Activated B cell treated with CpG ODN at 0.5 μM for 24 hours (primary cell): ENCODE results near the gene PRDM16. TPM values are rescaled to one million over a fixed set of nuclear protein-coding genes. Genes with fewer than 3 reads are reported as not detected.

Experiments
- ATAC-seq: fragments of 200-7000 bp; cut with Tn5 transposase; one replicate; pipeline ENCODE4 v1.10.0; 2021; ENCODE audit warnings: low read depth, mild to moderate bottlenecking, moderate library complexity
- CTCF ChIA-PET: fragments of 350-600 bp; sonication (Branson Sonifier 250); formaldehyde crosslinking; loops from one replicate; lab custom pipeline; 2021; ENCODE audit warnings: antibody characterized with exemption; lab: Charles Lee
- POLR2A ChIA-PET: fragments of 350-600 bp; sonication (Branson Sonifier 250); formaldehyde crosslinking; loops from one replicate; lab custom pipeline; 2021; ENCODE audit warnings: antibody characterized with exemption; lab: Charles Lee
- DNase-seq: peaks from one replicate; pipeline ENCODE4 v3.0.0; 2022
- H3K27ac Mint-ChIP-seq: one replicate; pipeline ENCODE4 v1.8.0; 2020; ENCODE audit warnings: mixed read lengths
- H3K27me3 Mint-ChIP-seq: one replicate; pipeline ENCODE4 v1.8.0; 2021; ENCODE audit warnings: mixed read lengths
- H3K36me3 Mint-ChIP-seq: one replicate; pipeline ENCODE4 v1.8.0; 2021; ENCODE audit warnings: low read depth, mixed read lengths
- H3K4me1 Mint-ChIP-seq: one replicate; pipeline ENCODE4 v1.8.0; 2021; ENCODE audit warnings: mixed read lengths
- H3K4me3 Mint-ChIP-seq: one replicate; pipeline ENCODE4 v1.8.0; 2020; ENCODE audit warnings: mild to moderate bottlenecking, mixed read lengths
- H3K9me3 Mint-ChIP-seq: one replicate; pipeline ENCODE4 v1.8.0; 2020; ENCODE audit warnings: mixed read lengths
- intact Hi-C: fragments of 100-400 bp; cut with micrococcal nuclease; formaldehyde crosslinking; loops from one replicate; pipeline ENCODE4 v1.15.1; 2024
- total RNA-seq: library from RNA; stranded (reverse); gene quantifications from 2 replicates; pipeline ENCODE4 v1.2.3, GENCODE V29; 2022
- TF ChIP-seq, protein P1 (sequence below): fragments of 200-600 bp; IDR thresholded peaks from one replicate; pipeline ENCODE4 v1.8.0; 2022; ENCODE audit warnings: antibody characterized with exemption, mild to moderate bottlenecking

The PRDM16 gene
- total RNA-seq, 1 donor from 2014 or later = not detected

DNA sequence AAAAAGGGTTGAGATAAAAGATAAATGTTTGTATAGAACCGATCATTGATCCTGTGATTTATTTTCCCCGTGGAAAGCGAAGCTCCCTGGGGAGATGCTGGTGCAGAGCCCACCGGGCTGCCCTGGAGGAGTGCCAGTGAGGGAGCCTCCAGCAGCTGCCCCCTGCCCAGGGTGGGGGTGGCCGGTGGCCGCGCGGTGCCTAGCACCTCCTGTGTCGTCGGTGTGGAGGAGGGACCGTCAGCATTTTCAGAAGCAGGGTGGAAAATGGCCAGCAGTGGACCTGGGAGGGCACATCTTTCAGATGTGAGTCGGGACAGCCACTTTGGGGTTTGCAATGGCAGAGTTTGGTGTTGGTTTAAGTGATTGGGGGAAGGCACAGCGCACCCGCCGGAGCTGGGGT, 164.0 kb downstream of the PRDM16 start:
- ChIA-PET POLR2A (no interaction called here), CTCF (no interaction called here)
- Mint-ChIP-seq H3K4me3 (no peak overlapping the region), H3K4me1 (no peaks in the 10 kb centered on the region), H3K27me3 (no peaks in the 10 kb centered on the region), H3K9me3 (no peaks in the 10 kb centered on the region), H3K27ac (no peak overlapping the region), H3K36me3 (no peaks in the 10 kb centered on the region)
- ATAC-seq (no peak), DNase-seq (no peak)
- intact Hi-C loops = no loop called here
- TF ChIP-seq, protein P1, sequence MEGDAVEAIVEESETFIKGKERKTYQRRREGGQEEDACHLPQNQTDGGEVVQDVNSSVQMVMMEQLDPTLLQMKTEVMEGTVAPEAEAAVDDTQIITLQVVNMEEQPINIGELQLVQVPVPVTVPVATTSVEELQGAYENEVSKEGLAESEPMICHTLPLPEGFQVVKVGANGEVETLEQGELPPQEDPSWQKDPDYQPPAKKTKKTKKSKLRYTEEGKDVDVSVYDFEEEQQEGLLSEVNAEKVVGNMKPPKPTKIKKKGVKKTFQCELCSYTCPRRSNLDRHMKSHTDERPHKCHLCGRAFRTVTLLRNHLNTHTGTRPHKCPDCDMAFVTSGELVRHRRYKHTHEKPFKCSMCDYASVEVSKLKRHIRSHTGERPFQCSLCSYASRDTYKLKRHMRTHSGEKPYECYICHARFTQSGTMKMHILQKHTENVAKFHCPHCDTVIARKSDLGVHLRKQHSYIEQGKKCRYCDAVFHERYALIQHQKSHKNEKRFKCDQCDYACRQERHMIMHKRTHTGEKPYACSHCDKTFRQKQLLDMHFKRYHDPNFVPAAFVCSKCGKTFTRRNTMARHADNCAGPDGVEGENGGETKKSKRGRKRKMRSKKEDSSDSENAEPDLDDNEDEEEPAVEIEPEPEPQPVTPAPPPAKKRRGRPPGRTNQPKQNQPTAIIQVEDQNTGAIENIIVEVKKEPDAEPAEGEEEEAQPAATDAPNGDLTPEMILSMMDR = no peak

DNA sequence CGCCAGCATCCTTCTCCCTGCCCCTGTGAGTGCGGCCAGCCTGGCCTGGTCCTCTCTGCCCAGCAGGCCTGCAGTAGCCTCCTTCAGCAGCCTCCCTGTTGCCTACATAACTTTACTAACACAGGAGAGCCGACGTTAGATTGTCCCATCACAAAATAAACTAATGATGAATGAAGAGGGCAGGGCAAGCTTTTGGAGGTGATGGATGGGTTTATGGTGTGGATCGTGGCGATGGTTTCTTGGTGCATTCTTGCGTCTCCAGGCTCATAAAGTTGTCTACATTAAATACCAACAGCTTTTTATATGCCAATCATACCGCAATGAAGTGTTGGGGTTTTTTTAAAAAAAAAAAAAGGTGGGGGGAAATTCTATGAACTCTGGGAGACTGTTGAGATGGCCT, 164.5 kb downstream of the PRDM16 start:
- H3K36me3 Mint-ChIP-seq = no peaks in the 10 kb centered on the region
- ChIA-PET CTCF (no interaction called here), POLR2A (no interaction called here)
- TF ChIP-seq, protein P1 = no peak
- H3K9me3 Mint-ChIP-seq = no peaks in the 10 kb centered on the region
- DNase-seq (no peak), ATAC-seq (no peak)
- intact Hi-C loops = no loop called here
- no peak overlapping the region for H3K27ac Mint-ChIP-seq
- H3K4me1 Mint-ChIP-seq = no peaks in the 10 kb centered on the region
- H3K27me3 Mint-ChIP-seq = no peaks in the 10 kb centered on the region
- no peak overlapping the region for H3K4me3 Mint-ChIP-seq

DNA sequence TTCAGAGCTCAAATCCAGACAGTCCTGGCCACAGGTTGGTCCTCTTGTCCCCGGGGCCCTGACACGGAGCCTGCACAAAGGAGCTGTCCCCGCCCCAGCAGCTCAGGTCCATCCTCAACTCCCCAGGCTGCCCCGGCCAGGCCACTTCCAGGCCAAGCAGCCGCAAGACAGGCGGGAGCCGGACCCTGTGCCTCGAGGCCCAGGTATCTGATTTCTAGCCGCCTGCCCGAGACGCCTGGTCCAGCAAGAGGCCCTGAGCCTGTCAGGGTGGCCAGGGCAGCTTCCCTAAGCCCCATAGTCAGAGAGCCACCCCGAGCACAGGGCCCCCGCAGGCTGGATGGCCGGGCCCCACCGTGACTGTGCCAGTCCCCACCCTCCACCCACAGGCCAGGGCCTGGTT, 165.3 kb downstream of the PRDM16 start:
- Mint-ChIP-seq H3K27me3 (no peaks in the 10 kb centered on the region), H3K4me3 (no peak overlapping the region), H3K4me1 (no peaks in the 10 kb centered on the region), H3K27ac (no peak overlapping the region), H3K9me3 (no peaks in the 10 kb centered on the region), H3K36me3 (no peaks in the 10 kb centered on the region)
- DNase-seq (no peak), ATAC-seq (no peak)
- CTCF ChIA-PET = no interaction called here
- TF ChIP-seq, protein P1 = no peak
- POLR2A ChIA-PET = no interaction called here
- intact Hi-C loops = no loop called here

DNA sequence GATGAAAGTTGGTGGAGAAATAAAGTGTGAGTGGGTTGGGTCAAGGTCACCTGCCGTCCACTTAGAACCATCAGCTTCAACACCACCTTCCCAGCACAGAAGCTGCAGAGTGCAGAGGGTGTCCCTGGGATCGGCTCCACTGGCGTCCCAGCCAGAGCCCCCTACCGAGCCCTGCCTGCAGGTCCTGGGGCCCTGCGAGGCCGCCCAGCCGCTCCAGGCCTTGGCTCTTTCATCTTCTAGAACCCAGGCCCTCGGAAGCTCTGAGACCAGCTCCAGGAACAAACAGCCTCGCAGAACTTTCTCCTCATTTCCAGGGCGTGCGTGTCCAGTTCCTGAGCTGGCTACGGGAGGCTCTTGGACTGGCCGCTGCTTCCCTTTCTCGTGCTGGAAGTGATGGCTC, 166.0 kb downstream of the PRDM16 start:
- H3K27me3 Mint-ChIP-seq = no peaks in the 10 kb centered on the region
- no peaks in the 10 kb centered on the region for H3K36me3 Mint-ChIP-seq
- TF ChIP-seq, protein P1 = no peak
- POLR2A ChIA-PET = no interaction called here
- ATAC-seq (no peak), DNase-seq (no peak)
- H3K4me1 Mint-ChIP-seq = no peaks in the 10 kb centered on the region
- no peaks in the 10 kb centered on the region for H3K9me3 Mint-ChIP-seq
- H3K27ac Mint-ChIP-seq = no peak overlapping the region
- intact Hi-C loops = no loop called here
- no peak overlapping the region for H3K4me3 Mint-ChIP-seq
- CTCF ChIA-PET = no interaction called here

DNA sequence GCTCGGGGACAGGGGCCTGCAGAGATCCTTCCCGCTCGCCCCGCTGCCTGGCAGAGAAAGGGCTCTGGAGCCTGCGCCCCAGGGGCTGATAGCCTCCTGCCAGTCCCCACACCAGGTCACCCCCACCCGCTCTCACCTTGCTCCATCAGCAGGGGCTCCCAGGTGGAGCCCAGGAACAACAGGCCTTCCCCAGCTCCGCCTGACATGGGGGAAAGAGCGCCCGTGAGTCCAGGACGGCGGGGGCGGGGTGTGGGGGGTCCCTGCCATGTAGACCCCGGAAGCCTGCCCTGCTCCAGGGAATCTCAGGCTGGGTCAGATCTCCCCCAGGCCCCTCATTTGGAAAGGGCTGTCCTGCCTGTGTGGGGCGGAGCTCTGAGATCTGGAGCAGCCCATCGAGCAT, 166.5 kb downstream of the PRDM16 start:
- intact Hi-C loops = no loop called here
- H3K27me3 Mint-ChIP-seq = no peaks in the 10 kb centered on the region
- POLR2A ChIA-PET = no interaction called here
- no peaks in the 10 kb centered on the region for H3K36me3 Mint-ChIP-seq
- DNase-seq = no peak
- no peak overlapping the region for H3K4me3 Mint-ChIP-seq
- TF ChIP-seq, protein P1 = no peak
- CTCF ChIA-PET = no interaction called here
- no peaks in the 10 kb centered on the region for H3K9me3 Mint-ChIP-seq
- no peaks in the 10 kb centered on the region for H3K4me1 Mint-ChIP-seq
- no peak for ATAC-seq
- no peak overlapping the region for H3K27ac Mint-ChIP-seq
